Left lobe of liver (tissue), 2 donors: ENCODE data around the gene SETD2. TPM values are rescaled to one million over a fixed set of nuclear protein-coding genes. Genes with fewer than 3 reads are reported as not detected.

Experiments
- ATAC-seq: fragments of 200-7000 bp; cut with Tn5 transposase; one replicate; pipeline ENCODE4 v1.9.1; 2020; ENCODE audit warnings: mild to moderate bottlenecking, moderate library complexity
- DNase-seq: peaks from one replicate; pipeline ENCODE4 v3.0.0-alpha.2; 2020; ENCODE audit warnings: low spot score
- total RNA-seq: library from RNA; stranded (reverse); gene quantifications from one replicate; pipeline ENCODE4 v1.2.1, GENCODE V29; 2021
- donor health status: DM: no; HTN: no; CAD: no; lungs with moderate emphysema.
- donor health status: DM: no; HTN: yes; CAD: no.

Gene SETD2
- total RNA-seq, 1 donor from 2014 or later: 21.5 TPM

DNA sequence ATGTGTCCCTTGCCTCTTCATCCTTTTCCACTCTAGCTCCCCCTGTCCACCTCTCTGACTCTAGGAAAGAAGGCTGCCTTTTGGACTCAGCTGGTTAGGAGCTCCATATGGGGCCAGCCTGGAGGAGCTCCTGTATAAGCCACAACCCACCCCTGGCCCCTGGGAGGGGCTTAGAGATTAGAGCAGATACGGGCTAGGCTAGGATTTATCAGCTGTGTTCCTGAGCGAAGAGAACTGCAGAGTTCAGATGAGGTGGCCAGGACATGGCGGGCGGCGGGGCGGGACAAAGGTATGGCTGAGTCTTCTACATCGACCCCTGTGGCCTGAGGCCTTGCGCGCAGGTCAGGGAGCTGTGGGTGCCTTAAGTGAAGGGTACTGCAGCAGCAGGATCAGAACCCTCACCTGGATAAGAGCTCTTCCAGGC, 176.6 kb downstream of the SETD2 start:
- ATAC-seq (peak; percentile 11), DNase-seq (no peak)

DNA sequence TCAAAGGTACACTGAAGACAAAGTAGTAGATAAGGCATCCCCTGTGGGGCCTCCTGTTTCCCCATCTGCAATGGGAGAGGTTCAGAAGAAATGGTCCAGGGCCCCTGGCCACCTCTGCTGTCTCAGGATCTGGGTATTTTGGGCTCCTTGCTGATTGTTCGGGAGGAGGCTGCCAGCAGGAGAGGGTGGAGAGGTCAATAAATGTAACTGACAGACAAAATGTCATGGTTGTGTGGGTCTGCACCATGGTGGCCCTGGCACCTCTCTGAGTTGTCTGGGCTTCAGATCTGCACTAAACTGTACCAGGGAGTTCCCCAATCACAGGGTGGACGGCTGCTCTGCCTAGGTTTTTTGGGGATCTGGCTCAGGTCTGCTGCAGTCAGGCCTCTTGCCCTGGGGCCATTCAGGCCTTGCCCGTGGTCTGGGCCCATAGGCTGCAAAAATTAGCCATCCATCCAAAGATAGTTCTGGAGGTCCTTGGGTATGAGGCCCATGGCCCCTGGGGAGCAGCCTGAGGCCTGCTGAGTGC, 177.1 kb downstream of the SETD2 start:
- DNase-seq (no peak), ATAC-seq (no peak)

GRCh38 chr3:46986055-46986730, 177.7 kb downstream of the SETD2 start:
- no peak for ATAC-seq

GRCh38 chr3:46985588-46985987, 178.3 kb downstream of the SETD2 start:
- ATAC-seq (no peak), DNase-seq (no peak)

More at GRCh38 chr3:46986055-46986730, 177.7 kb downstream of the SETD2 start:
- no peak for DNase-seq

GRCh38 chr3:46984591-46985459, 179.1 kb downstream of the SETD2 start:
- ATAC-seq (no peak), DNase-seq (no peak)

GRCh38 chr3:46982546-46982945, 181.4 kb downstream of the SETD2 start:
- ATAC-seq: no peak
- no peak for DNase-seq

DNA sequence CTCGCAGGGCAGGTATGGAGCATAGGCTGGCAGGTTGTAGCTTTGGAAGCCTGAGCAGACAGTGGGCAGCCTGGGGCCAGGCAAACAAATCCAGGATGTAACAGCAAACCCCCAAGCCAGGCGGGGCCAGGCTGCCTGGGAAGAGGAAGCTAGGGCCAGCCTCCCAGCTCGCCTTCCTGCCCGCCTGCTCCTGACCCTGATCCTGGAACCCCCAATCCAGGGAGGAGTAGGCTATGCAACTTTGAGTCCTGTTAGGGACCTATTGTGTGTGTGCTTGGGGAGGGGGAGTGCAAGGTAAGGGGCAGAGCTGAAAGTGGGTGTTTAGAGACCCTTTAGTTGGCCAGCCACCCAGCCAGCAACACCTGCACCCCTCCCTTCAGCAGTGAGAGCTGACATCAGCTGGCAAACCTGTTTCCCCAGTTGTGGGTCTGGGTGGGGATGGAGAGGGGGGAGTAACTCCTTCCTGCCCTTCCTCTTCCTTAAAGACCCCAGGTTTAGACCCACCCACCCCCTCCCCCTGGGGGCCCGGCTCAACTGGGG, 181.9 kb downstream of the SETD2 start:
- ATAC-seq: no peak

DNA sequence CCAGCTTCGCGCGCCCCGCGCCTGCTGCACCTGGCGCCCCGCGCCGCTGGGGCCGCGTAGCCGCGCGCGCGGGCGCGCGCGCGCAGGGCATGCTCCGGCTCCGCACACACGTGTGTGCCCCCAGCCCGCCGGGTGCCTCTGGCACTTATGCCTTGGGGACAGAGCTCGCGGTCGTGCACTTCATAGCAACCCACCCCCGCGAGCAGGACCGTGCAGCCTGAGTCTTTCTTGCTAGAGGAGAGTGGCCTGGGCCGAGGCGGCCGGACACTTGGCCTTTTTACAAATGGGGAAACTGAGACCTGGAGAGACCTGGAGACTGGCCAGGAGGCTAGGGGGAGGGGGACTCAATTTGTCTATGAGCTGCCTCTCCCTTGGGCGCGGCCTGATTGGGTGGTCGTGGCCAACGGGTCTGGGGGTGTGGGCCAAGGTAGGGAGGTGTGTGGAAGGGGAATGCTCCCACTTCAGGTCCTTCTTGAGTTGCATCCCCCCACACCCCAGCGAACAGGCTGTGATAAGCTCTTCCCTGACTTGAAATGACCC, 183.9 kb downstream of the SETD2 start:
- peak; percentile 70 for DNase-seq
- ATAC-seq: no peak

More for the DNA sequence above, 181.9 kb downstream of the SETD2 start:
- DNase-seq: no peak

GRCh38 chr3:46978985-46979944, 184.6 kb downstream of the SETD2 start, which contains the start of gene NBEAL2:
TSS of gene NBEAL2 (plus strand) at chr3:46979666. CDS start at chr3:46979862, 196 bp downstream.
- ATAC-seq (peak; percentile 80), DNase-seq (peak; percentile 97)

DNA sequence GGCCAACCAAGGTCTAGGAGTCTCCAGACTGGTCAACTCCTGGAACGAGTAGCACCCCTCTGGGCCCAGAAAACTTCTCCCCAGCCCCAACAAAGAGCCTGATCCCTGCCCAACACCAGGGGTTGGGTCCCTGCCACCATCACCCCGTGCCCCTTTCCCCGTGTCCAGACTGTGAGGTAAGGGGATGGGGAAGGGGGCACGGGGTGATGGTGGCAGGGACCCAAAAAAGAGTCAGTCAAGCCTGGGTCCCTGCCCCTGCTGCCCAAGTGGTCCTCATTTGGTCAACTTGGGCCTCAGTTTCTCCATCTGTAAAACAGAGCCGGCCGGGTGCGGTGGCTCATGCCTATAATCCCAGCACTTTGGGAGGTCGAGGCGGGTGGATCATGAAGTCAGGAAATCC, 185.5 kb downstream of the SETD2 start:
- ATAC-seq (no peak), DNase-seq (no peak)

DNA sequence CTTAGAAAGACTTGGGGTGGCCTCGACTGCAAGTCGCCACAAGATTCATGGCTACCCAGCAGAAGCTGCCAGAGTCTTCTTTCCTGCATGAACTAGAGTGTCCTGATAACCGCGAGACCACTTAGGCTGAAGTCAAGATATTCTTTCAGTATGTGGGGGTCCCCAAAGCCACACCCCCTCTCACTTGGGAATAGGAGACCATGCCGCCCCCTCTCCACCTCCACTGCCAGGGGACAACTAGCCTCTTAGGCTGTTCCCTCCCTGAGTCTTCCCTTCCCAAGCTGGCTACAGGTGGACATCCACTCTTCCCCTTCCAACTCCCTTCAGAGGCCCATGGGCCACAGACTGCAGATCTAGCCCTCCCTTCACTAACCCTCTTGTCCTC, 186.1 kb downstream of the SETD2 start:
- no peak for ATAC-seq
- no peak for DNase-seq

DNA sequence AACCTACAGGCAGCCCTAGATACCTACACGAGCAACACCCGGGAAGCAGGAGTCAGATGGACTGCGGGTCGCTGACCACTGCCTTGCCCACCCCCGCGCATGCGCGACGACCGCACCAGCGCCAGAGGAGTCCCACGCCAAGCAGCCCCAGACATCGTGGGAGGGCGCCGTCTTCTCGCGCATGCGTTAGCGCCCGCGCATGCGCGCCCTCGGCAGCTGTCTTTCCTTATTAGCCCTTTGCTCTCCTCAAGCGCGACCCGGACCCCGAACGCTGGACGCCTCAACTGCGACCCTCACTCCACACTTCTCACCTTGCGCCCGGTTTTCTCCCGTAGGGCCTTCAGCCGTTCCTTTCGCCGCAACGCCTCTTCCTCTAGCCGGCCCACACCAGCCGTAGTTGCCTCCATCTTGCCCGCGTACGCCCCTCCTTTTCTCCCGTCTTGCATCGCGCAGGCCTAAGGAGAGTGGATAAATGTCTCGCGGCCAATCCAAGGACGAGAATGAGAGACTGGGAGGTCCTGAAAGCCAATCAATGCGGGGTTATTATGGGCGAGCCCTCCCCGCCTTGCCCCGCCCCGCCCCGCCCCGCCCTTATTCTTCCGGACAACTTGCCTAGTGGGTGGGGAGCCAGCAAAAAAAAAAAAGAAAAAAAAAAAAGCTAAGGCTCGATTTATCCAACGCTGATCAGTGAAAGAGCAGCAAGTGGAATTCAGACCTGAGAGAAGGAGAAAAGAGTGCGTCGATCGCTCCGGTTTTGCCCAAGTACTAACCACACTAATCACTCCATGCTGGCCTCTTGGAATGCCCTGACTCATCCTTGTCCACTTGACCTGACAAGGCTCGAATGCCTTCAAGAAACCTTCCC, 187.4 kb downstream of the SETD2 start, which contains the start of gene CCDC12:
Gene CCDC12 (minus strand): TSS at position 420 of the 865 bp plus-strand sequence. CDS start 13 bp downstream, at position 407.
- DNase-seq: peak; percentile 97
- ATAC-seq: peak; percentile 77

- DNase-seq (no peak), ATAC-seq (peak; percentile 0)
Measured at GRCh38 chr3:46974421-46975171, 189.3 kb downstream of the SETD2 start.

DNA sequence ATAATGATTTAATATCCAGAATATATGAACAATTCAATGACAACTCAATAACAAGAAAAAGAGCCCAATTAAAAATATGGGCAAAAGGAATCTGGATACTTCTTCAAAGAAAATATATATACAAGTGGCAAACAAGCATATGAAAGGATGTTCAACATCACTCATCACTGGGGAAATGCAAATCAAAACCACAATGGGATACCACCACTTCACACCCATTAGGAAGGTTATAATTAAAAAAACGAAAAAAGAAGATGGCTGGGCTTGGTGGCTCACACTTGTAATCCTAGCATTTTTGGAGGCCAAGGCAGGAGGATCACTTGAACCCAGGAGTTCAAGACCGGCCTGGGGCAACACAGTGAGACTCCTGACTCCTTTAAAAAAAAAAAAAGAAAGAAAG, 191.5 kb downstream of the SETD2 start:
- ATAC-seq (no peak), DNase-seq (no peak)

DNA sequence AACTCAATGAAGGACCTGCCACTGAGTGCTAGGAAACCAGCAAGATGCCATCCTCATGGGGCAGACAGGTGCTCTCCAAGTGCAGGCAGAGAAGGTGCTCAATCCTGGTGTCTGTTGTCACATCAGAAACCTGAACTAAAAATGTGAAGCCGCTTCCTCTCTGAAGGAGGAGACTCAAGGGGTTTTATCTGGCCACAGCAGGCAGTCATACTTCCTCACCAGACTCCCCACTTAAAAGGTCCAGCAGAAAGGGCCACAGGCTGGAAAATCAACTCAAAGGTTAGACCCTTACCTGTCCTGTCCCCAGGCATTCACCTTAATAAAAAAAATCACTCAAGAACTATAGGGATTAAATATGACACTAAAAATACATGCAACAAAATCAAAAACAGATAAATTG, 192.2 kb downstream of the SETD2 start:
- DNase-seq (no peak), ATAC-seq (no peak)

DNA sequence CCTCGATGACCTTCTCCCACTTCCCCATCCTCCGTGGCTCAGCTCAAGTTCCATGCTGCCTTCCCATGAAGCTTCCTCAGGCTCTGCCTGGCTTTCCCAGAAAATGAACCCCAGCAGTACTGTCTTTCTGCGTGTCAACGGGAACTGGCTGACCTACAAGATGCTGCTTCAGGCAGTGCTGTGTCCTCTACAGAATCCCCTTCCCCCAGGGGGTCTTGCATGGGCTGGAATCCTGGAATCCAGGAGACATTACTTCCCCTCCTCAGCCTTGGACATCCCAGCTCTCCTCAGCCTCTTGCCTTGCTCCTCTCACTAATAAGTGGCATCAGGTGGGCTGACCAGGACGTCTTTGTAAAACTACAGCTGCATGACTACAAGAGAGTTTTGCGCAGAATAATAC, 192.8 kb downstream of the SETD2 start:
- ATAC-seq (no peak), DNase-seq (no peak)

- peak; percentile 77 for ATAC-seq
- peak; percentile 94 for DNase-seq
Measured at GRCh38 chr3:46970391-46971091, 193.4 kb downstream of the SETD2 start.
